Gastrocnemius medialis (tissue), 4 donors: Measurements from ENCODE around the gene LRRC59. TPM values are rescaled to one million over a fixed set of nuclear protein-coding genes. Genes with fewer than 3 reads are reported as not detected.

Experiments used
- ATAC-seq, 2 donors: fragments of 150-250 bp; one replicate each; pipeline ENCODE4 v1.9.1; 2016
- DNase-seq, 2 donors: peaks; one replicate each; pipeline ENCODE4 v3.0.0-alpha.2; 2019
- H3K27ac ChIP-seq, 4 donors: fragments of 200-600 bp; sonication (generic); 1 replicate in 1 of 4; 2 replicates in 3 of 4; pipeline ENCODE4 v1.5.1; 2016 to 2018; ENCODE audit warnings: mild to moderate bottlenecking in 2 of 4, moderate library complexity in 1 of 4
- H3K27me3 ChIP-seq, 3 donors: fragments of 200-600 bp; sonication (generic) in 2 of 3; 1 replicate in 1 of 3; 2 replicates in 2 of 3; pipeline versions ENCODE4 v1.5.1 to v1.6.0; 2016 to 2019; ENCODE audit warnings: mild to moderate bottlenecking in 1 of 3, moderate library complexity in 1 of 3
- H3K36me3 ChIP-seq, 2 donors: fragments of 200-600 bp; sonication (generic) in 1 of 2; one replicate each; pipeline ENCODE4 v1.5.1; 2017 to 2018
- H3K4me1 ChIP-seq, 2 donors: fragments of 200-600 bp; sonication (generic) in 1 of 2; one replicate each; pipeline ENCODE4 v1.5.1; 2016 to 2017; ENCODE audit warnings: mild to moderate bottlenecking in 2 of 2
- H3K4me3 ChIP-seq, 4 donors: fragments of 200-600 bp; sonication (generic) in 3 of 4; 1 replicate in 1 of 4; 2 replicates in 3 of 4; pipeline ENCODE4 v1.5.1; 2016 to 2019; ENCODE audit warnings: mild to moderate bottlenecking in 2 of 4
- H3K9me3 ChIP-seq, 3 donors: fragments of 200-600 bp; sonication (generic) in 2 of 3; 1 replicate in 1 of 3; 2 replicates in 2 of 3; pipeline ENCODE4 v1.5.1; 2016 to 2019
- POLR2A ChIP-seq, 2 donors: fragments of 450-650 bp; IDR thresholded peaks; one replicate each; pipeline ENCODE4 v1.6.1; 2017; ENCODE audit warnings: antibody characterized with exemption in 2 of 2, mild to moderate bottlenecking in 2 of 2, moderate library complexity in 2 of 2
- in situ Hi-C, 4 donors: fragments of 200-750 bp; cut with MboI; loops; one replicate each; pipeline versions ENCODE4 v1.15.0 to v1.8.0; 2017; ENCODE audit warnings: low sequenced_read_pairs in 4 of 4
- intact Hi-C: fragments of 100-400 bp; cut with DNase I; formaldehyde crosslinking; loops from one replicate; pipeline ENCODE4 v1.15.1; 2023; ENCODE audit warnings: low total_unique reads
- total RNA-seq, 4 donors: library from RNA; depleted of rRNA; stranded (reverse); fragments of >200 nt; gene quantifications; one replicate each; pipeline versions ENCODE4 v1.1.0 to v1.2.3, GENCODE V29; 2016
- TF ChIP-seq, protein P1 (sequence below), 5 experiments: fragments of 450-650 bp in 3 of 5; fragments of 200-600 bp in 2 of 5; sonication (generic) in 2 of 5; IDR thresholded peaks in 4 of 5; conservative IDR thresholded peaks in 1 of 5; 1 replicate in 4 of 5; 2 replicates in 1 of 5; pipeline ENCODE4 v1.5.1; 2016 to 2019; ENCODE audit warnings: antibody characterized with exemption in 5 of 5, mild to moderate bottlenecking in 3 of 5, moderate library complexity in 3 of 5

Gene LRRC59
- total RNA-seq = 10 to 100 TPM; 25.4 to 73.2 (median 55.8) TPM

GRCh38 chr17:50397111-50397918 lies at the start of gene LRRC59:
Gene LRRC59, minus strand, starts transcription at chr17:50397523. Its CDS starts 206 bp downstream, at chr17:50397317.
- in situ Hi-C loops (loop anchor here in 1 of 4 donors (25.0 kb wide), 1 partner anchor 90 kb away; the partner anchor contains the start of gene RSAD1), intact Hi-C loops (loop anchor here (1.0 kb wide), 1 partner anchor 24 kb away; the partner anchor contains the start of genes EME1 and MRPL27)
- no peaks in the 10 kb centered on the region for H3K27me3 ChIP-seq
- H3K27ac ChIP-seq = peak within 1 kb of the TSS; percentile 80 to 85 (median 84)
- H3K36me3 ChIP-seq = peaks cover 3 to 28% of the 10 kb centered on the region in 2 donors
- peak; percentile 93 to 94 for ATAC-seq
- H3K9me3 ChIP-seq = no peaks in the 10 kb centered on the region
- peak within 1 kb of the TSS; percentile 80 to 96 (median 92) for H3K4me3 ChIP-seq
- peaks cover 15 to 17% of the 10 kb centered on the region in 2 donors for H3K4me1 ChIP-seq
- TF ChIP-seq POLR2A (IDR thresholded peaks at IDR 0.05) = peak; percentile 59 to 82
- TF ChIP-seq, protein P1, sequence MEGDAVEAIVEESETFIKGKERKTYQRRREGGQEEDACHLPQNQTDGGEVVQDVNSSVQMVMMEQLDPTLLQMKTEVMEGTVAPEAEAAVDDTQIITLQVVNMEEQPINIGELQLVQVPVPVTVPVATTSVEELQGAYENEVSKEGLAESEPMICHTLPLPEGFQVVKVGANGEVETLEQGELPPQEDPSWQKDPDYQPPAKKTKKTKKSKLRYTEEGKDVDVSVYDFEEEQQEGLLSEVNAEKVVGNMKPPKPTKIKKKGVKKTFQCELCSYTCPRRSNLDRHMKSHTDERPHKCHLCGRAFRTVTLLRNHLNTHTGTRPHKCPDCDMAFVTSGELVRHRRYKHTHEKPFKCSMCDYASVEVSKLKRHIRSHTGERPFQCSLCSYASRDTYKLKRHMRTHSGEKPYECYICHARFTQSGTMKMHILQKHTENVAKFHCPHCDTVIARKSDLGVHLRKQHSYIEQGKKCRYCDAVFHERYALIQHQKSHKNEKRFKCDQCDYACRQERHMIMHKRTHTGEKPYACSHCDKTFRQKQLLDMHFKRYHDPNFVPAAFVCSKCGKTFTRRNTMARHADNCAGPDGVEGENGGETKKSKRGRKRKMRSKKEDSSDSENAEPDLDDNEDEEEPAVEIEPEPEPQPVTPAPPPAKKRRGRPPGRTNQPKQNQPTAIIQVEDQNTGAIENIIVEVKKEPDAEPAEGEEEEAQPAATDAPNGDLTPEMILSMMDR (IDR thresholded peaks at IDR 0.05 in 4 of 5, conservative IDR thresholded peaks at IDR 0.05 in 1 of 5) = peak; percentile 87 to 99 (median 96)
- DNase-seq = peak; percentile 64 to 79

DNA sequence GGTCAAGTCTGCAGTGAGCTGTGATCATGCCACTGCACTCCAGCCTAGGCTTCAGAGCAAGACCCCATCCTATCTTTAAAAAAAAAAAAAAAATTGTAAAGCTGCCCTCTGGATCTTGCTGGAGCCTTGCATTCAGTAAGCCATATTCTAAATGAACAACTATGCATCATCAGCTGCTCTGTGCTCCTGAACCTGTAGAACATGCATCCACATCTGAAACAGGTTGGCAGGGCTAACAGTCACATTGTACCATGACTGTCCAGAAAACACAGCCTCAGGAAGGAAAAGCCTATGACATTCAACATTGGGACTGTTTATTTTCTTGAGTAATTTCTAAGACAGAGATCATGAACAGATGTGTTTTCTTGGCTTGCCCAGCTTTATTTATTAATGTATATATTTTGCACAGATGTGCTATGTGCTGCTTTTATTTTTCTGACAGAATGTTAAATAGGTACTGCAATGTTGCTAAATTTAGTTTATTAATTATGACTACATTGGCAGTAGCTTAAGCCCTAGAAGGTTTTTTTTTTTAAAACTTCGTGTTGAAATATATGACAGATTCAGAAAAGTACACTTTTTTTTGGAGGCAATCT lies 48.5 kb upstream of the LRRC59 start:
- Histone ChIP-seq H3K27me3 (no peaks in the 10 kb centered on the region), H3K9me3 (no peaks in the 10 kb centered on the region), H3K4me3 (no peak overlapping the region), H3K36me3 (no peaks in the 10 kb centered on the region), H3K27ac (peak overlapping the region; percentile 2 to 53 (median 38)), H3K4me1 (peaks cover 53 to 65% of the 10 kb centered on the region in 2 donors)
- in situ Hi-C loops (no loop called here), intact Hi-C loops (no loop called here)
- TF ChIP-seq, protein P1 (IDR thresholded peaks at IDR 0.05 in 4 of 5, conservative IDR thresholded peaks at IDR 0.05 in 1 of 5) = no peak
- TF ChIP-seq POLR2A (IDR thresholded peaks at IDR 0.05) = no peak
- ATAC-seq (no peak), DNase-seq (no peak)

DNA sequence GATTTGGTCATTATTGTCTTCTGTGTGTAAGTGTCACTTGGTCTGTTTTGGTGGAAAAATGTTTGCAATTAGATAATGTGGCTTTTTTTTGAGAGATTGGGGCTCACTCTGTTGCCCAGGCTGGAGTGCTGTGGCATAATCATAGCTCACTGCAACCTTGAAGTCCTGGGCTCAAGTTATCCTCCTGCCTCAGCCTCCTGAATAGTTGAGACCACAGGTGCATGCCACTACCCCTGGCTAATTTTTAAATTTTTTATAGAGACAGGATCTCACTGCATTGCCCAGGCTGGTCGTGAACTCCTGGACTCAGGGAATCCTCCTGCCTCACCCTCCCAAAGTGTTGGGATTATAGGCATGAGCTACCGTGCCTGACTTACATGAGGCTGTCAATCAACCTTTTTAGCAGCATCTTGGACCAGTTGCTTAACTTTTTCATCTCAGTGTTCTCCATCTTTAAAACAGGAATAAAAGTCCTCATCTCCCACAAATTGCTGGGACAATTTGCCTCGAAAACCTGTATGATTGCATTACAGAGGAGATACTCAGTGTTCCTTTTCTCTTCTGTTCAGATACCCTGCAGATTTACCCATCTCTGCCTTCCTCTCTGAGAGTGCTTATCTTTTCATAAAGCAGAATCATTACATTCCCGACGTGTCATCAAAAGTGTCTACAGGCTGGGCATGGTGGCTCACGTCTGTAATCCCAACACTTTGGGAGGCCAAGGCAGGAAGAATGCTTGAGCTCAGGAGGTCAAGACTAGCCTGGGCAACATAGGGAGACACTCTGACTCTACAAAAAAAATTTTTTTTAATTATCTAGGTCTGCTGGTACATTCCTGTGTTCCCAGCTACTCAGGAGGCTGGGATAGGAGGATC lies 47.8 kb upstream of the LRRC59 start:
- in situ Hi-C loops = no loop called here
- no peak for TF ChIP-seq POLR2A (IDR thresholded peaks at IDR 0.05)
- TF ChIP-seq, protein P1 (IDR thresholded peaks at IDR 0.05 in 4 of 5, conservative IDR thresholded peaks at IDR 0.05 in 1 of 5) = no peak

DNA sequence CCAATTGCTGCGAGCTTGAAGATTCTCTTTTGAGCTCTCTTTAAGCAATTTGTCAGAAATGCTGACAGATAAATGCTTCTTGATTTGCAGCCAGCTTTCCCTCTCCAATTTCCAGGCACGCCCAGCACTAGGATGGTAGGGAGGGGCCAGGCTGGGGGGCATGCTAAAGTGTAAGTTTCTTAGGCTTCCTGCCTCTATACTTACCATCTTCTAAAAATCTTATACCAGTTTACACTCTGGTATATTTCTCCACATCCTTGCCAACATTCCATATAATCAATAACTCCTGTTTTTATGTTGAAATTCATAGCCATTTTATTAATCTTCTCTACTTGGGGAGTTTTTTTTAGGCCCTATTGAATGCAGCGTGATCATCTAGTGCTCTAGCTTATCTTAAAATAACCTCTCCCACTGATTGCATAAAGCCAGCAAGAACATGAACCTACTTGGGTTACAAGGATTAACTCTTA lies 46.2 kb upstream of the LRRC59 start:
- no peaks in the 10 kb centered on the region for H3K36me3 ChIP-seq
- peak overlapping the region in 2 of 4 donors; percentile 7 to 26 for H3K4me3 ChIP-seq
- TF ChIP-seq, protein P1 (IDR thresholded peaks at IDR 0.05 in 4 of 5, conservative IDR thresholded peaks at IDR 0.05 in 1 of 5) = no peak
- no peak for TF ChIP-seq POLR2A (IDR thresholded peaks at IDR 0.05)
- in situ Hi-C loops = no loop called here
- intact Hi-C loops = no loop called here
- H3K27me3 ChIP-seq = no peaks in the 10 kb centered on the region
- H3K4me1 ChIP-seq = peaks cover 60% of the 10 kb centered on the region in 2 donors
- DNase-seq (peak; percentile 41 to 48), ATAC-seq (peak; percentile 94 to 96)
- no peaks in the 10 kb centered on the region for H3K9me3 ChIP-seq
- peak overlapping the region; percentile 76 to 87 (median 85) for H3K27ac ChIP-seq

More for the DNA sequence above, 47.8 kb upstream of the LRRC59 start:
- H3K4me3 ChIP-seq = no peak overlapping the region
- peak overlapping the region; percentile 76 to 87 (median 85) for H3K27ac ChIP-seq
- no peak for DNase-seq
- no peaks in the 10 kb centered on the region for H3K36me3 ChIP-seq
- peaks cover 60 to 65% of the 10 kb centered on the region in 2 donors for H3K4me1 ChIP-seq
- no peaks in the 10 kb centered on the region for H3K9me3 ChIP-seq
- intact Hi-C loops = no loop called here
- ATAC-seq = no peak
- H3K27me3 ChIP-seq = no peaks in the 10 kb centered on the region
